WTC11 (cell line): Measurements from ENCODE around the gene DNAH17. TPM values are rescaled to one million over a fixed set of nuclear protein-coding genes. Genes with fewer than 3 reads are reported as not detected.
"Not testable (repeated sequence)": the region's sequence is repeated elsewhere in the genome, so short reads cannot be mapped to it uniquely, and the experiment has no call there.

ENCODE experiments used
- ATAC-seq: fragments of 200-7000 bp; cut with Tn5 transposase; 2 replicates; pipeline ENCODE4 v1.10.0; 2021; ENCODE audit warnings: mild to moderate bottlenecking, moderate library complexity
- CTCF ChIA-PET: fragments of 300-600 bp; sonication (Branson Sonifier 250); formaldehyde crosslinking; loops from one replicate; lab custom pipeline; 2021; ENCODE audit warnings: antibody characterized with exemption; lab: Charles Lee
- POLR2A ChIA-PET: fragments of 350-600 bp; sonication (Branson Sonifier 250); formaldehyde crosslinking; loops from one replicate; lab custom pipeline; 2021; ENCODE audit warnings: antibody characterized with exemption; lab: Charles Lee
- DNase-seq: peaks from one replicate; pipeline ENCODE4 v3.0.0; 2021; ENCODE audit warnings: low spot score
- H3K27ac Mint-ChIP-seq: 2 replicates; pipeline ENCODE4 v1.8.0; 2021; ENCODE audit warnings: mixed read lengths
- H3K27me3 Mint-ChIP-seq: 2 replicates; pipeline ENCODE4 v1.8.0; 2021; ENCODE audit warnings: low read depth, mild to moderate bottlenecking, moderate library complexity, mixed read lengths
- H3K36me3 Mint-ChIP-seq: 2 replicates; pipeline ENCODE4 v1.8.0; 2021; ENCODE audit warnings: mixed read lengths
- H3K4me1 Mint-ChIP-seq: 2 replicates; pipeline ENCODE4 v1.8.0; 2022; ENCODE audit warnings: mixed read lengths
- H3K4me3 Mint-ChIP-seq: 2 replicates; pipeline ENCODE4 v1.8.0; 2021; ENCODE audit warnings: mild to moderate bottlenecking, moderate library complexity, mixed read lengths
- H3K9me3 Mint-ChIP-seq: 2 replicates; pipeline ENCODE4 v1.8.0; 2021; ENCODE audit warnings: mixed read lengths
- AR ChIP-seq: fragments of 250-450 bp; sonication (Bioruptor Pico); IDR thresholded peaks from 2 replicates; pipeline ENCODE4 v1.9.0; 2021; ENCODE audit warnings: mild to moderate bottlenecking
- ATF1 ChIP-seq: sonication (generic); formaldehyde crosslinking; IDR thresholded peaks from 2 replicates; pipeline ENCODE4 v1.8.1; 2023; ENCODE audit warnings: mild to moderate bottlenecking, moderate library complexity, missing genetic modification reagents
- CDX4 ChIP-seq: fragments of 250-450 bp; sonication (Bioruptor Pico); IDR thresholded peaks from 2 replicates; pipeline ENCODE4 v1.9.0; 2021; ENCODE audit warnings: moderate library complexity, mild to moderate bottlenecking, inconsistent platforms, borderline replicate concordance
- E2F1 ChIP-seq: sonication (generic); formaldehyde crosslinking; IDR thresholded peaks from 2 replicates; pipeline ENCODE4 v1.8.0; 2022; ENCODE audit warnings: mild to moderate bottlenecking, missing genetic modification reagents
- GABPB1 ChIP-seq: sonication (generic); formaldehyde crosslinking; IDR thresholded peaks from 2 replicates; pipeline ENCODE4 v1.8.1; 2023; ENCODE audit warnings: mild to moderate bottlenecking, missing genetic modification reagents
- KAT7 ChIP-seq: sonication (generic); formaldehyde crosslinking; IDR thresholded peaks from 2 replicates; pipeline ENCODE4 v1.8.1; 2023; ENCODE audit warnings: missing genetic modification reagents, mild to moderate bottlenecking, borderline replicate concordance
- NFE2L1 ChIP-seq: sonication (generic); formaldehyde crosslinking; IDR thresholded peaks from 2 replicates; pipeline ENCODE4 v1.8.1; 2023; ENCODE audit warnings: missing genetic modification reagents
- SMAD3 ChIP-seq: sonication (generic); formaldehyde crosslinking; IDR thresholded peaks from 2 replicates; pipeline ENCODE4 v1.8.0; 2022; ENCODE audit warnings: missing genetic modification reagents, mild to moderate bottlenecking, borderline replicate concordance
- STAT6 ChIP-seq: sonication (generic); formaldehyde crosslinking; conservative IDR thresholded peaks from 2 replicates; pipeline ENCODE4 v1.8.1; 2023; ENCODE audit warnings: mild to moderate bottlenecking, low read depth, missing genetic modification reagents, moderate library complexity
- TEAD1 ChIP-seq: sonication (generic); formaldehyde crosslinking; IDR thresholded peaks from 2 replicates; pipeline ENCODE4 v1.8.0; 2022; ENCODE audit warnings: mild to moderate bottlenecking, missing genetic modification reagents
- ZBTB43 ChIP-seq: sonication (generic); formaldehyde crosslinking; IDR thresholded peaks from 2 replicates; pipeline ENCODE4 v1.8.1; 2023; ENCODE audit warnings: mild to moderate bottlenecking, missing genetic modification reagents
- ZNF121 ChIP-seq: sonication (generic); formaldehyde crosslinking; IDR thresholded peaks from 2 replicates; pipeline ENCODE4 v1.8.0; 2023; ENCODE audit warnings: missing genetic modification reagents
- ZNF219 ChIP-seq: sonication (generic); formaldehyde crosslinking; IDR thresholded peaks from 2 replicates; pipeline ENCODE4 v1.8.0; 2023; ENCODE audit warnings: missing genetic modification reagents, mild to moderate bottlenecking, borderline replicate concordance
- ZNF263 ChIP-seq: sonication (generic); formaldehyde crosslinking; IDR thresholded peaks from 2 replicates; pipeline ENCODE4 v1.8.1; 2022; ENCODE audit warnings: low read depth, mild to moderate bottlenecking, moderate library complexity, missing genetic modification reagents
- ZNF396 ChIP-seq: fragments of 250-450 bp; sonication (Bioruptor Pico); IDR thresholded peaks from 2 replicates; pipeline ENCODE4 v1.8.0; 2021; ENCODE audit warnings: mild to moderate bottlenecking, moderate library complexity, borderline replicate concordance
- ZNF423 ChIP-seq: fragments of 250-450 bp; sonication (Bioruptor Pico); IDR thresholded peaks from 2 replicates; pipeline ENCODE4 v2.1.2; 2022; ENCODE audit warnings: mild to moderate bottlenecking, moderate library complexity
- total RNA-seq: library from RNA; stranded (reverse); gene quantifications from 3 replicates; pipeline ENCODE4 v1.2.3, GENCODE V29; 2021

The DNAH17 gene
- total RNA-seq, 1 experiment from 2014 or later, result 0.87 TPM

- TF ChIP-seq ZNF263 (CRISPR knock-in tag) (no peak), ZNF219 (CRISPR knock-in tag) (no peak), SMAD3 (no peak), ZNF121 (CRISPR knock-in tag) (no peak), ZNF423 (no peak), NFE2L1 (CRISPR knock-in tag) (no peak)
These were observed 108.8 kb downstream of the DNAH17 start (continued) for GRCh38 chr17:78468366-78468765.

- peaks cover 6% of the 10 kb centered on the region for H3K36me3 Mint-ChIP-seq
- POLR2A ChIA-PET, result interaction anchor here (0.6 kb wide), 1 partner anchor 12 kb away, joined by 3 read pairs; no protein-coding TSS in a partner anchor
- H3K27me3 Mint-ChIP-seq, result no peaks in the 10 kb centered on the region
- H3K4me1 Mint-ChIP-seq, result no peaks in the 10 kb centered on the region
- no peak for TF ChIP-seq ZNF219 (CRISPR knock-in tag)
- no peak for TF ChIP-seq GABPB1
- TF ChIP-seq, all 79 proteins: peak for 0
- ATAC-seq (no peak), DNase-seq (no peak)
- CTCF ChIA-PET, result interaction anchor here (0.6 kb wide), 1 partner anchor 327 kb away, joined by 3 read pairs; no protein-coding TSS in a partner anchor
- no peak overlapping the region for H3K4me3 Mint-ChIP-seq
- no peak overlapping the region for H3K27ac Mint-ChIP-seq
- peaks cover 20% of the 10 kb centered on the region for H3K9me3 Mint-ChIP-seq
These were observed 110.1 kb downstream of the DNAH17 start for GRCh38 chr17:78466786-78467715.

- not testable (repeated sequence) for ATAC-seq
These were observed 110.9 kb downstream of the DNAH17 start for GRCh38 chr17:78466109-78466785.

GRCh38 chr17:78462148-78462547 lies 115.0 kb downstream of the DNAH17 start:
- Mint-ChIP-seq H3K4me3 (no peak overlapping the region), H3K27me3 (no peaks in the 10 kb centered on the region), H3K9me3 (peaks cover 8% of the 10 kb centered on the region), H3K4me1 (no peaks in the 10 kb centered on the region), H3K36me3 (peaks cover 6% of the 10 kb centered on the region), H3K27ac (no peak overlapping the region)
- POLR2A ChIA-PET, result no interaction called here
- CTCF ChIA-PET, result no interaction called here
- no peak for ATAC-seq
- TF ChIP-seq TEAD1 (CRISPR knock-in tag), result no peak
- TF ChIP-seq ZNF423, result no peak
- TF ChIP-seq AR (CRISPR knock-in tag), result no peak
- no peak for DNase-seq

More at GRCh38 chr17:78466109-78466785, 110.9 kb downstream of the DNAH17 start:
- CTCF ChIA-PET, H3K27ac Mint-ChIP-seq, H3K4me1 Mint-ChIP-seq, H3K27me3 Mint-ChIP-seq, H3K36me3 Mint-ChIP-seq, H3K4me3 Mint-ChIP-seq, POLR2A ChIA-PET, DNase-seq: not testable (repeated sequence)
- H3K9me3 Mint-ChIP-seq, result peaks cover 20% of the 10 kb centered on the region

- ChIA-PET CTCF (interaction anchor here (1.2 kb wide), 1 partner anchor 40 kb away, joined by 3 read pairs; no protein-coding TSS in a partner anchor), POLR2A (no interaction called here)
- no peak for DNase-seq
- no peaks in the 10 kb centered on the region for H3K4me1 Mint-ChIP-seq
- H3K27ac Mint-ChIP-seq, result no peak overlapping the region
- H3K9me3 Mint-ChIP-seq, result peaks cover 8% of the 10 kb centered on the region
- H3K4me3 Mint-ChIP-seq, result no peak overlapping the region
- peaks cover 6% of the 10 kb centered on the region for H3K36me3 Mint-ChIP-seq
- no peak for ATAC-seq
- no peaks in the 10 kb centered on the region for H3K27me3 Mint-ChIP-seq
- no peak for TF ChIP-seq ZBTB43 (CRISPR knock-in tag)
- TF ChIP-seq E2F1, result no peak
- TF ChIP-seq KAT7, result no peak
- no peak for TF ChIP-seq STAT6 (CRISPR knock-in tag)
- no peak for TF ChIP-seq ATF1 (CRISPR knock-in tag)
- no peak for TF ChIP-seq ZNF396 (CRISPR knock-in tag)
- TF ChIP-seq CDX4 (CRISPR knock-in tag), result no peak
These were observed 115.5 kb downstream of the DNAH17 start for GRCh38 chr17:78461799-78462053.
